Tibial nerve (tissue), 3 donors: ENCODE results near the gene PITPNM3.

Source experiments
- CTCF ChIP-seq, 5 experiments: fragments of 200-600 bp in 3 of 5; fragments of 450-650 bp in 2 of 5; sonication (generic) in 3 of 5; IDR thresholded peaks; one replicate each; pipeline ENCODE4 v1.5.1; 2016 to 2019; ENCODE audit warnings: antibody characterized with exemption in 5 of 5, mild to moderate bottlenecking in 3 of 5, moderate library complexity in 2 of 5
- POLR2A ChIP-seq, 2 donors: fragments of 450-650 bp; IDR thresholded peaks; one replicate each; pipeline ENCODE4 v1.6.1; 2017; ENCODE audit warnings: antibody characterized with exemption in 2 of 2, mild to moderate bottlenecking in 2 of 2, moderate library complexity in 2 of 2

GRCh38 chr17:6574687-6575595 is 18.6 kb upstream of the PITPNM3 start:
- TF ChIP-seq POLR2A (IDR thresholded peaks at IDR 0.05) (no peak), CTCF (IDR thresholded peaks at IDR 0.05) (no peak)
